MCF 10A (cell line): ENCODE data around the gene LRBA. TPM values are rescaled to one million over a fixed set of nuclear protein-coding genes. Genes with fewer than 3 reads are reported as not detected.
A peak's percentile ranks its signal among the peaks of the same experiment; 100 is the strongest.

Source experiments
- BruUV-seq: library from RNA; stranded (reverse); fragments of 400-500 nt; replicated peaks from 2 replicates; lab custom pipeline; 2021; lab: Mats Ljungman, UMichigan
- CTCF ChIA-PET: fragments of 300-600 bp; sonication (Branson Sonifier 250); formaldehyde crosslinking; extraction: SDS; loops from one replicate; lab custom pipeline; 2021; ENCODE audit warnings: antibody characterized with exemption, inconsistent platforms; lab: Yijun Ruan, JAX
- POLR2A ChIA-PET: fragments of 300-600, 350-650 bp; sonication (Branson Sonifier 250); formaldehyde crosslinking; extraction: SDS; loops from one replicate; lab custom pipeline; 2020; ENCODE audit warnings: antibody characterized with exemption, inconsistent platforms; lab: Yijun Ruan, JAX
- DNase-seq: peaks from one replicate; pipeline ENCODE4 v3.0.0-alpha.2; 2018; ENCODE audit not compliant: unreplicated experiment
- H3K27ac Mint-ChIP-seq: one replicate; pipeline ENCODE4 v1.8.0; 2022; ENCODE audit warnings: mild to moderate bottlenecking, low read depth, mixed read lengths; ENCODE audit not compliant: unreplicated experiment
- H3K27me3 Mint-ChIP-seq: one replicate; pipeline ENCODE4 v1.8.0; 2022; ENCODE audit warnings: mixed read lengths; ENCODE audit not compliant: insufficient read depth, unreplicated experiment
- H3K36me3 Mint-ChIP-seq: one replicate; pipeline ENCODE4 v1.8.0; 2022; ENCODE audit warnings: mild to moderate bottlenecking, moderate library complexity, mixed read lengths; ENCODE audit not compliant: insufficient read depth, unreplicated experiment
- H3K4me1 Mint-ChIP-seq: one replicate; pipeline ENCODE4 v1.8.0; 2022; ENCODE audit warnings: mixed read lengths; ENCODE audit not compliant: insufficient read depth, unreplicated experiment
- H3K4me3 Mint-ChIP-seq: one replicate; pipeline ENCODE4 v1.8.0; 2022; ENCODE audit warnings: mild to moderate bottlenecking, moderate library complexity, mixed read lengths; ENCODE audit not compliant: unreplicated experiment
- H3K9me3 Mint-ChIP-seq: one replicate; pipeline ENCODE4 v1.8.0; 2022; ENCODE audit warnings: mixed read lengths; ENCODE audit not compliant: unreplicated experiment
- CTCF ChIP-seq: fragments of 200-600 bp; IDR thresholded peaks from one replicate; pipeline ENCODE4 v1.8.0; 2022; ENCODE audit warnings: antibody characterized with exemption, mild to moderate bottlenecking; ENCODE audit not compliant: unreplicated experiment
- intact Hi-C: fragments of 100-400 bp; cut with micrococcal nuclease; formaldehyde crosslinking; loops from 2 replicates; pipeline ENCODE4 v1.14.1; 2022
- total RNA-seq: library from RNA; stranded (reverse); gene quantifications from 2 replicates; pipeline ENCODE4 v1.2.3, GENCODE V29; 2022

LRBA gene
- total RNA-seq, 1 experiment from 2014 or later, result 64.5 TPM

DNA sequence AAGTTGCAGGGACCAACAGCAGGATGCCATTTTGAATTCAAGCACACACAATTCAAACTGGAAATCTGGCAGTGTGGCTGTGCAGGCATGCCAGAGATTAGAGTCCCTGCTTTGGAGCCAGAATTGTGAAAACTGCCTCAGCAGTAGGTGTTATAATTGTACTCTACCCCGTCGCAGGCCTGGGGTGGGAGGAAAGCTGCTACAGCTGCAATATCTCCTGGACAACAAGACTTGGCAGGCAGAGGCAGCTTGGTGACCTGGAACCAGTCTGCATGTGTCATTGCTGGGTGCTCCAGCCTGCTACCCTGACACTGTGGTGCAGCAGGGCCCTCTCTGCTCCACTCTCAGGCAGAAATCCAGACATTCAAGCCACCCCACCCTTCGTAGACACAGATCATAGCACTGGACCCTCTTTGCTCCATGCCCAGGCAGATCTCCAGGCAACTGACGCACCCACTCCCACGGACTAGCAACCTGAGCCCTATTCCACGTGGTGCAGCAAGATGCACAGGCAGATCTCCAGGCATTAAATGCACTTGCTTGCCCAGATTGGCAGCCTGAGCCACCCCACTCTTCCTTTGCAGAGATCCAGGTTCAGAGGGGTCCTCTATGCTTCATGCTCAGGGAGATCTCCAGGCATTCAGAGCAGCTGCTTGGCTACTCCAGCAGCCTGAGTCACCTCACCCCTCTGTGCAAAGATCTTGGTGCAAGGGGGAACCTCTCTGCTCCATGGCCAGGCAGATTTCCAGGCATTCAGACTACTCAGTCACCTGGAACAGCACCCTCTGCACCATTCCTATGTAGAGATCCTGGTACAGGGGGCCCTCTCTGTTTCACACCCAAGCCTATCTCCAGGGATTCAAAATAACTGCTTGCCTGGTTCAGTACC lies 140.5 kb downstream of the LRBA start:
- no peak for DNase-seq
- BruUV-seq, result no TSS peak
- H3K4me3 Mint-ChIP-seq, result no peak overlapping the region
- no peaks in the 10 kb centered on the region for H3K27me3 Mint-ChIP-seq
- ChIA-PET CTCF (interaction anchor here (0.5 to 0.6 kb wide), 2 partner anchors 33 to 157 kb away, joined by 3 read pairs; no protein-coding TSS in a partner anchor), POLR2A (interaction anchor here (0.6 kb wide), 1 partner anchor 87 kb away, joined by 3 read pairs; no protein-coding TSS in a partner anchor)
- no peak for TF ChIP-seq CTCF
- H3K4me1 Mint-ChIP-seq, result no peaks in the 10 kb centered on the region
- intact Hi-C loops, result no loop called here
- peaks cover 6% of the 10 kb centered on the region for H3K9me3 Mint-ChIP-seq
- H3K27ac Mint-ChIP-seq, result no peak overlapping the region
- H3K36me3 Mint-ChIP-seq, result peaks cover 7% of the 10 kb centered on the region

GRCh38 chr4:150867148-150867547 lies 147.9 kb downstream of the LRBA start:
- H3K4me1 Mint-ChIP-seq, result no peaks in the 10 kb centered on the region
- peaks cover 21% of the 10 kb centered on the region for H3K36me3 Mint-ChIP-seq
- DNase-seq, result peak; percentile 84
- intact Hi-C loops, result loop anchor here (1.0 to 10.0 kb wide), 4 partner anchors 144 to 868 kb away; no protein-coding TSS in a partner anchor
- no peaks in the 10 kb centered on the region for H3K27me3 Mint-ChIP-seq
- peak; percentile 49 for TF ChIP-seq CTCF
- H3K27ac Mint-ChIP-seq, result no peak overlapping the region
- no peak overlapping the region for H3K4me3 Mint-ChIP-seq
- POLR2A ChIA-PET, result interaction anchor here (0.7 to 2.0 kb wide), 5 partner anchors 18 to 561 kb away, joined by 3 to 8 read pairs (median 4); no protein-coding TSS in a partner anchor
- CTCF ChIA-PET, result interaction anchor here (0.5 to 4.3 kb wide), 27 partner anchors 9 to 1901 kb away, joined by 3 to 29 read pairs (median 4); no protein-coding TSS in a partner anchor
- BruUV-seq, result no TSS peak
- H3K9me3 Mint-ChIP-seq, result no peaks in the 10 kb centered on the region

DNA sequence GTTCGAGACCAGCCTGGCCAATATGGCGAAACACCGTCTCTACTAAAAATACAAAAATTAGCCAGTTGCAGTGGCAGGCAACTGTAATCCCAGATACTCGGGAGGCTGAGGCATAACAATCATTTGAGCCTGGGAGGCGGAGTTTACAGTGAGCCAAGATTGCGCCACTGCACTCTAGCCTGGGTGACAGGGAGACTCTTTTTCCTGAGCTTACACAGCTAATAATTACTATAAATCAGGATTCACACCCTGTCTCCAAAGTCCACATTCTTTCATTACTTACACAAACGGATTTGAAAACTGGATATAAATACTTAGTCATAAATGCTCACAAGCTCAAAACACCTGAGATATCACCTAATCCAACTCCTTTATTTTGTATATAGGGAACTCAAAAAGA lies 151.6 kb downstream of the LRBA start:
- intact Hi-C loops, result loop anchor here (10.0 kb wide), 1 partner anchor 269 kb away; no protein-coding TSS in a partner anchor
- CTCF ChIA-PET, result interaction anchor here (0.7 to 2.1 kb wide), 5 partner anchors 9 to 853 kb away, joined by 3 to 7 read pairs (median 3); no protein-coding TSS in a partner anchor
- no TSS peak for BruUV-seq
- no peak overlapping the region for H3K27ac Mint-ChIP-seq
- no peak overlapping the region for H3K4me3 Mint-ChIP-seq
- peak; percentile 26 for DNase-seq
- H3K4me1 Mint-ChIP-seq, result no peaks in the 10 kb centered on the region
- peaks cover 21% of the 10 kb centered on the region for H3K36me3 Mint-ChIP-seq
- no peak for TF ChIP-seq CTCF
- H3K27me3 Mint-ChIP-seq, result no peaks in the 10 kb centered on the region
- no peaks in the 10 kb centered on the region for H3K9me3 Mint-ChIP-seq
- POLR2A ChIA-PET, result no interaction called here

- no peaks in the 10 kb centered on the region for H3K9me3 Mint-ChIP-seq
- TF ChIP-seq CTCF, result no peak
- H3K27ac Mint-ChIP-seq, result no peak overlapping the region
- DNase-seq, result no peak
- intact Hi-C loops, result loop anchor here (10.0 kb wide), 1 partner anchor 268 kb away; no protein-coding TSS in a partner anchor
- no peaks in the 10 kb centered on the region for H3K4me1 Mint-ChIP-seq
- H3K4me3 Mint-ChIP-seq, result no peak overlapping the region
- H3K27me3 Mint-ChIP-seq, result no peaks in the 10 kb centered on the region
- CTCF ChIA-PET, result interaction anchor here (0.6 to 2.1 kb wide), 6 partner anchors 9 to 615 kb away, joined by 3 to 7 read pairs (median 3); no protein-coding TSS in a partner anchor
- POLR2A ChIA-PET, result no interaction called here
- no TSS peak for BruUV-seq
- H3K36me3 Mint-ChIP-seq, result peaks cover 16% of the 10 kb centered on the region
These were observed 152.3 kb downstream of the LRBA start for GRCh38 chr4:150862829-150863228.
